Esophagus muscularis mucosa (tissue), 3 donors: ENCODE results near the gene CHAD.
"Not testable (repeated sequence)": the region's sequence is repeated elsewhere in the genome, so short reads cannot be mapped to it uniquely, and the experiment has no call there.

ENCODE experiments used
- CTCF ChIP-seq, 3 experiments: fragments of 200-600 bp in 2 of 3; fragments of 450-650 bp in 1 of 3; sonication (generic) in 2 of 3; IDR thresholded peaks; one replicate each; pipeline ENCODE4 v1.5.1; 2017 to 2019; ENCODE audit warnings: antibody characterized with exemption in 3 of 3, mild to moderate bottlenecking in 2 of 3, moderate library complexity in 1 of 3
- EP300 ChIP-seq: sonication (generic); formaldehyde crosslinking; IDR thresholded peaks from one replicate; pipeline ENCODE4 v1.6.1; 2017; ENCODE audit warnings: antibody characterized with exemption

GRCh38 chr17:50419577-50419976, 49.1 kb downstream of the CHAD start:
- TF ChIP-seq CTCF (IDR thresholded peaks at IDR 0.05); EP300: not testable (repeated sequence)
